PFSK-1 (cell line): ENCODE measurements around the gene LENG9.

Source experiments
- FOXP2 ChIP-seq: optimal IDR thresholded peaks from 2 replicates; pipeline ENCODE3; 2011; ENCODE audit warnings: borderline replicate concordance, control low read depth, inconsistent platforms; ENCODE audit not compliant: insufficient read depth; ENCODE audit errors: extremely low read length, extremely low read depth
- POLR2AphosphoS5 ChIP-seq: IDR thresholded peaks from 2 replicates; pipeline ENCODE4 v1.6.1; 2012; ENCODE audit warnings: low read depth, mild to moderate bottlenecking, control low read depth, low read length, moderate library complexity
- REST ChIP-seq, 2 experiments: IDR thresholded peaks; 2 replicates each; pipeline versions ENCODE4 v1.6.1 to v1.8.0; 2011 to 2012; ENCODE audit warnings: low read depth in 2 of 2, low read length in 2 of 2, control low read depth in 1 of 2, inconsistent platforms in 1 of 2, mild to moderate bottlenecking in 1 of 2, moderate library complexity in 1 of 2; ENCODE audit not compliant: insufficient read depth in 1 of 2
- SIN3A ChIP-seq: IDR thresholded peaks from 2 replicates; pipeline ENCODE4 v1.6.1; 2012; ENCODE audit warnings: mild to moderate bottlenecking, low read length, moderate library complexity, borderline replicate concordance; ENCODE audit not compliant: insufficient read depth
- TAF1 ChIP-seq: IDR thresholded peaks from 2 replicates; pipeline ENCODE4 v1.6.1; 2012; ENCODE audit warnings: low read length, control low read depth, borderline replicate concordance; ENCODE audit not compliant: insufficient read depth

LENG9 gene

DNA sequence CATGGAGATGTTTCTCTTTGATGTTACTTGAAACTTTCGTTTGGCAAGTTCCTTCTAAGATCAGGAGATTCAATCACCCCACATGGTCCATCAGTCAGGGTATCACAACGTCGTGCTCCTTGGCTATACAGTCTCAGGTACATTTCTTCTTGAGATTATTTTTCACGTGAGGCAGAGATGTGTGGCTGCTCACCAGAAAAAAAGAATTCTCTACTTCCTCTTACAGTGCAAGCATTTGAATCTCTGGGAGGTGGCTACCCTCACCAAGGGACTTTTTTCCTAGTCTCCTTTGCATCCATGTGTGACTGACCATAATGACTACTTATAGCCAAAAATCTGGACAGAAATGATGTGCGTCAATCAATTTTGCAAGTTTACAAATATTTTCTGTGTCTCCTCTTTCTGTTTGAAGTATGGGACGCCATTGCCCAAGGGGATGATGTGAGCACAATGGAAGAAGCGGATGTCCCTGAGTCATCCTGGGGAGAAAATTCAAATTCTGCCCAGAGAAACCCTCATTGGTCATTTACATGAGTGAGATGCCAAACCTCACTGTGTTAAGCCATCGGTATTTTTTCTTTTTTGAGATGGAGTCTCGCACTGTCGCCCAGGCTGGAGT, 30.5 kb upstream of the LENG9 start:
- no peak for TF ChIP-seq POLR2AphosphoS5
- no peak for TF ChIP-seq FOXP2
- TF ChIP-seq SIN3A, result no peak
- TF ChIP-seq TAF1, result no peak
- TF ChIP-seq REST (IDR thresholded peaks at IDR 0.05; ENCODE audit: insufficient read depth in 1 of 2, low read depth in 2 of 2, low read length in 2 of 2), result no peak

DNA sequence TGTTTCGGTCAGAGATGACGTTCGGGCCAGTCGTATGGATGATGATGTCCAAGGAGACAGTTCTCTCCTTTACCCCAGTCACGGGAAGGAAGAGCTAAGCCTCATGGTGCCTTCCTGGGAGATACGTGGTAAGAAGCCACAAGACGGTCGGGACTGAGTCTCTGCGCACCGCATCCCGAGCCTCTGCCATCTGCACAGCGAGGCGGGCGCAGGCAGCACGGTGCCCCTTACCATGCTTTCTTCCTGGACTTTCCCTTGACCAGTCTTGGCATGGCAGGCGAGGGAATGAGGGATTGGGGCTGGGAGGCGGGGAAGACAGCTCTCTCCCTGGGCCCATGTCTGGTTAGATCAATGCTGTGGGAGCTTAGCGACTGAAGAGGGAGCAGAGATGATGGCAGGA, 29.0 kb upstream of the LENG9 start:
- no peak for TF ChIP-seq TAF1
- no peak for TF ChIP-seq POLR2AphosphoS5
- TF ChIP-seq SIN3A, result no peak
- no peak for TF ChIP-seq FOXP2
- no peak for TF ChIP-seq REST (IDR thresholded peaks at IDR 0.05; ENCODE audit: insufficient read depth in 1 of 2, low read depth in 2 of 2, low read length in 2 of 2)

DNA sequence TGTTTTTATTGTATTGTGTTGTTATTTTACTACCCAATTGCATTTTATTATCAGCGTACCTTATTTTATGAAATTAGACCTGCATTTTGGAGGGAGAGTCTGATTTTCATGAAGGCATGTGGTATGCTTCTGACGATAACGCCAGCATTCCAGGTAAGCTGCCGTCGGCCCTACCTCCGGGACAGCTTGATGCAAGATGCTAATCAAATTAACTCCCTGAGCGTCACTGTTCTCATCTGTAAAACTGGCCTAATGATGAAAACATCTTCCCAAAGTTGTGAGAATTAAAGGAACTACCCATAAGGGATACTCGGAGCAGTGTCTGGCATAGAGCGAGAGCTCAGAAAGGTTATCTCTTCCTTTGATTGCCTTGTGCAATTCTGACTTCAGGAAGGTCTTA, 26.2 kb upstream of the LENG9 start:
- no peak for TF ChIP-seq TAF1
- TF ChIP-seq POLR2AphosphoS5, result no peak
- TF ChIP-seq FOXP2, result no peak
- no peak for TF ChIP-seq REST (IDR thresholded peaks at IDR 0.05; ENCODE audit: insufficient read depth in 1 of 2, low read depth in 2 of 2, low read length in 2 of 2)
- no peak for TF ChIP-seq SIN3A

GRCh38 chr19:54489341-54489740, 25.8 kb upstream of the LENG9 start:
- TF ChIP-seq REST (IDR thresholded peaks at IDR 0.05; ENCODE audit: insufficient read depth in 1 of 2, low read depth in 2 of 2, low read length in 2 of 2), result no peak
- TF ChIP-seq SIN3A, result no peak
- no peak for TF ChIP-seq FOXP2
- TF ChIP-seq POLR2AphosphoS5, result no peak
- TF ChIP-seq TAF1, result no peak
